ENCODE results near the gene RPS10. TPM values are rescaled to one million over a fixed set of nuclear protein-coding genes. Genes with fewer than 3 reads are reported as not detected.

The RPS10 gene
- total RNA-seq, 1 donor from 2014 or later, result 2,903 TPM

- Mint-ChIP-seq H3K4me3 (no peak overlapping the region), H3K36me3 (ENCODE audit: low read depth) (no peaks in the 10 kb centered on the region), H3K9me3 (no peaks in the 10 kb centered on the region), H3K27ac (no peak overlapping the region), H3K27me3 (peaks cover 12% of the 10 kb centered on the region), H3K4me1 (peaks cover 1% of the 10 kb centered on the region)
- ChIA-PET CTCF (interaction anchor here (0.7 to 3.2 kb wide), 23 partner anchors 9 to 781 kb away, joined by 3 to 91 read pairs (median 5); partner anchors contain the start of gene SMIM29), POLR2A (interaction anchor here (0.5 to 1.3 kb wide), 4 partner anchors 21 to 428 kb away, joined by 3 to 5 read pairs (median 4); partner anchors contain the start of gene TAF11)
- no peak for DNase-seq
- ATAC-seq (ENCODE audit: low read depth), result peak; percentile 93
- intact Hi-C loops (cut with micrococcal nuclease), result loop anchor here (1.0 to 10.0 kb wide), 5 partner anchors 149 to 782 kb away; partner anchors contain the start of gene SNRPC
- TF ChIP-seq CTCF (IDR thresholded peaks at IDR 0.05), result peak; percentile 19
Observed at GRCh38 chr6:34459899-34460593, 34.2 kb upstream of the RPS10 start.

GRCh38 chr6:34457742-34458735 is 32.2 kb upstream of the RPS10 start:
- ATAC-seq (ENCODE audit: low read depth), result no peak
- H3K4me3 Mint-ChIP-seq, result no peak overlapping the region
- H3K27me3 Mint-ChIP-seq, result peaks cover 3% of the 10 kb centered on the region
- ChIA-PET POLR2A (interaction anchor here (0.6 kb wide), 1 partner anchor 769 kb away, joined by 3 read pairs; no protein-coding TSS in a partner anchor), CTCF (interaction anchor here (1.4 to 3.2 kb wide), 4 partner anchors 152 to 682 kb away, joined by 4 to 91 read pairs (median 14); no protein-coding TSS in a partner anchor)
- H3K36me3 Mint-ChIP-seq (ENCODE audit: low read depth), result no peaks in the 10 kb centered on the region
- H3K9me3 Mint-ChIP-seq, result no peaks in the 10 kb centered on the region
- TF ChIP-seq CTCF (IDR thresholded peaks at IDR 0.05), result no peak
- H3K4me1 Mint-ChIP-seq, result no peaks in the 10 kb centered on the region
- intact Hi-C loops (cut with micrococcal nuclease), result no loop called here
- no peak overlapping the region for H3K27ac Mint-ChIP-seq
- no peak for DNase-seq

- Mint-ChIP-seq H3K9me3 (no peaks in the 10 kb centered on the region), H3K27ac (no peak overlapping the region), H3K27me3 (no peaks in the 10 kb centered on the region), H3K4me3 (no peak overlapping the region), H3K4me1 (no peaks in the 10 kb centered on the region), H3K36me3 (ENCODE audit: low read depth) (no peaks in the 10 kb centered on the region)
- no peak for TF ChIP-seq CTCF (IDR thresholded peaks at IDR 0.05)
- DNase-seq (no peak), ATAC-seq (ENCODE audit: low read depth) (no peak)
- ChIA-PET CTCF (interaction anchor here (1.4 to 2.4 kb wide), 2 partner anchors 152 to 208 kb away, joined by 4 read pairs; no protein-coding TSS in a partner anchor), POLR2A (no interaction called here)
- intact Hi-C loops (cut with micrococcal nuclease), result no loop called here
Observed at GRCh38 chr6:34457382-34457741, 31.5 kb upstream of the RPS10 start.

- no peak for DNase-seq
- Mint-ChIP-seq H3K4me1 (no peaks in the 10 kb centered on the region), H3K9me3 (no peaks in the 10 kb centered on the region), H3K4me3 (no peak overlapping the region), H3K27me3 (no peaks in the 10 kb centered on the region), H3K36me3 (ENCODE audit: low read depth) (no peaks in the 10 kb centered on the region), H3K27ac (no peak overlapping the region)
- ChIA-PET POLR2A (no interaction called here), CTCF (interaction anchor here (2.4 kb wide), 1 partner anchor 154 kb away, joined by 4 read pairs; no protein-coding TSS in a partner anchor)
- no peak for ATAC-seq (ENCODE audit: low read depth)
- TF ChIP-seq CTCF (IDR thresholded peaks at IDR 0.05), result no peak
- intact Hi-C loops (cut with micrococcal nuclease), result no loop called here
Observed at GRCh38 chr6:34455831-34456230, 30.0 kb upstream of the RPS10 start.

Data from activated B cell treated with CpG ODN at 0.5 μM for 24 hours (primary cell).